Measurements from ENCODE around the gene HIBADH.
A peak's percentile ranks its signal among the peaks of the same experiment; 100 is the strongest.

Gene HIBADH

GRCh38 chr7:27690649-27691048 is 28.0 kb upstream of the HIBADH start:
- no peak overlapping the region for H3K9ac ChIP-seq (ENCODE audit: low read depth, low read length, poor library complexity, severe bottlenecking)
- H3K9me2 ChIP-seq (replicated peaks; ENCODE audit: low read depth, low read length): no peaks in the 10 kb centered on the region
- no peaks in the 10 kb centered on the region for H3K27me3 ChIP-seq (ENCODE audit: insufficient read depth, low read length, poor library complexity, severe bottlenecking)
- no peaks in the 10 kb centered on the region for H3K9me3 ChIP-seq (ENCODE audit: insufficient read depth, low read depth, low read length)
- H3K4me3 ChIP-seq (ENCODE audit: low read length, poor library complexity, severe bottlenecking): no peak overlapping the region
- H3K36me3 ChIP-seq (ENCODE audit: insufficient read depth, low read length): no peaks in the 10 kb centered on the region
- TF ChIP-seq EZH2phosphoT487 (IDR thresholded peaks at IDR 0.05; ENCODE audit: borderline replicate concordance) (no peak), CTCF (conservative IDR thresholded peaks at IDR 0.05; ENCODE audit: low read length) (no peak)
- no peak overlapping the region for H3K4me2 ChIP-seq (ENCODE audit: low read depth, low read length, poor library complexity, severe bottlenecking)
- no peaks in the 10 kb centered on the region for H3K79me2 ChIP-seq (ENCODE audit: insufficient read depth, low read length)
- H3F3A ChIP-seq (ENCODE audit: low read depth): no peaks in the 10 kb centered on the region
- no peak overlapping the region for H2AFZ ChIP-seq (ENCODE audit: low read length)
- H3K4me1 ChIP-seq (ENCODE audit: insufficient read depth, low read length, poor library complexity, severe bottlenecking): peaks cover 22% of the 10 kb centered on the region
- H4K20me1 ChIP-seq (ENCODE audit: insufficient read depth, low read length, poor library complexity, severe bottlenecking): no peaks in the 10 kb centered on the region

- Histone ChIP-seq H3K27me3 (ENCODE audit: insufficient read depth, low read length, poor library complexity, severe bottlenecking) (no peaks in the 10 kb centered on the region), H3K4me2 (ENCODE audit: low read depth, low read length, poor library complexity, severe bottlenecking) (peak overlapping the region; percentile 2), H3K9me2 (replicated peaks; ENCODE audit: low read depth, low read length) (no peaks in the 10 kb centered on the region), H3K9ac (ENCODE audit: low read depth, low read length, poor library complexity, severe bottlenecking) (no peak overlapping the region), H3F3A (ENCODE audit: low read depth) (no peaks in the 10 kb centered on the region), H3K36me3 (ENCODE audit: insufficient read depth, low read length) (no peaks in the 10 kb centered on the region), H3K4me3 (ENCODE audit: low read length, poor library complexity, severe bottlenecking) (no peak overlapping the region), H3K4me1 (ENCODE audit: insufficient read depth, low read length, poor library complexity, severe bottlenecking) (peaks cover 22% of the 10 kb centered on the region), H2AFZ (ENCODE audit: low read length) (no peak overlapping the region; the same call in 1 of the 2 replicates), H4K20me1 (ENCODE audit: insufficient read depth, low read length, poor library complexity, severe bottlenecking) (no peaks in the 10 kb centered on the region), H3K79me2 (ENCODE audit: insufficient read depth, low read length) (no peaks in the 10 kb centered on the region), H3K9me3 (ENCODE audit: insufficient read depth, low read depth, low read length) (no peaks in the 10 kb centered on the region)
- TF ChIP-seq EZH2phosphoT487 (IDR thresholded peaks at IDR 0.05; ENCODE audit: borderline replicate concordance): no peak
- peak; percentile 93 for TF ChIP-seq CTCF (conservative IDR thresholded peaks at IDR 0.05; ENCODE audit: low read length)
These were observed 27.0 kb upstream of the HIBADH start for GRCh38 chr7:27689591-27690164.

GRCh38 chr7:27689150-27689549 is 26.5 kb upstream of the HIBADH start:
- TF ChIP-seq EZH2phosphoT487 (IDR thresholded peaks at IDR 0.05; ENCODE audit: borderline replicate concordance) (no peak), CTCF (conservative IDR thresholded peaks at IDR 0.05; ENCODE audit: low read length) (no peak)
- no peaks in the 10 kb centered on the region for H3K27me3 ChIP-seq (ENCODE audit: insufficient read depth, low read length, poor library complexity, severe bottlenecking)
- H3K79me2 ChIP-seq (ENCODE audit: insufficient read depth, low read length): no peaks in the 10 kb centered on the region
- H3K9me3 ChIP-seq (ENCODE audit: insufficient read depth, low read depth, low read length): no peaks in the 10 kb centered on the region
- no peak overlapping the region for H3K4me2 ChIP-seq (ENCODE audit: low read depth, low read length, poor library complexity, severe bottlenecking)
- H3K9ac ChIP-seq (ENCODE audit: low read depth, low read length, poor library complexity, severe bottlenecking): no peak overlapping the region
- no peak overlapping the region; the same call in 1 of the 2 replicates for H2AFZ ChIP-seq (ENCODE audit: low read length)
- no peaks in the 10 kb centered on the region for H3K36me3 ChIP-seq (ENCODE audit: insufficient read depth, low read length)
- no peaks in the 10 kb centered on the region for H4K20me1 ChIP-seq (ENCODE audit: insufficient read depth, low read length, poor library complexity, severe bottlenecking)
- no peaks in the 10 kb centered on the region for H3K9me2 ChIP-seq (replicated peaks; ENCODE audit: low read depth, low read length)
- no peaks in the 10 kb centered on the region for H3F3A ChIP-seq (ENCODE audit: low read depth)
- peaks cover 22% of the 10 kb centered on the region for H3K4me1 ChIP-seq (ENCODE audit: insufficient read depth, low read length, poor library complexity, severe bottlenecking)
- no peak overlapping the region for H3K4me3 ChIP-seq (ENCODE audit: low read length, poor library complexity, severe bottlenecking)

All from Loucy (cell line).